DND-41 (cell line): Measurements from ENCODE around the gene AFF4.

ENCODE experiments used
- CTCF ChIP-seq: IDR thresholded peaks from 2 replicates; pipeline ENCODE4 v1.5.1; 2012; ENCODE audit warnings: borderline replicate concordance, low read length, moderate library complexity, mild to moderate bottlenecking; ENCODE audit not compliant: poor library complexity, severe bottlenecking; ENCODE audit errors: extremely low read depth
- EZH2 ChIP-seq: IDR thresholded peaks from 3 replicates; pipeline ENCODE4 v1.6.1; 2012; ENCODE audit warnings: borderline replicate concordance, low read depth, mild to moderate bottlenecking, moderate library complexity, low read length, inconsistent platforms; ENCODE audit not compliant: severe bottlenecking

GRCh38 chr5:132998556-132998955, 35.1 kb upstream of the AFF4 start:
- TF ChIP-seq CTCF (no peak), EZH2 (no peak)
